GM10248 (cell line): ENCODE results near the gene ARID3C.

ENCODE experiments used
- CTCF ChIA-PET: fragments of 300-600 bp; sonication (Branson Sonifier 250); formaldehyde crosslinking; extraction: SDS; loops from one replicate; lab custom pipeline; 2021; ENCODE audit warnings: antibody characterized with exemption; lab: Yijun Ruan, JAX
- POLR2A ChIA-PET: fragments of 350-650 bp; sonication (Branson Sonifier 250); formaldehyde crosslinking; extraction: SDS; loops from one replicate; lab custom pipeline; 2020; ENCODE audit warnings: antibody characterized with exemption; lab: Yijun Ruan, JAX
- DNase-seq: peaks from one replicate; pipeline ENCODE4 v3.0.0; 2012; ENCODE audit errors: extremely low spot score
- CTCF ChIP-seq: IDR thresholded peaks from 2 replicates; pipeline ENCODE4 v1.5.1; 2012; ENCODE audit warnings: mild to moderate bottlenecking, low read depth; ENCODE audit errors: extremely low read depth, missing control alignments, control extremely low read depth

ARID3C gene

GRCh38 chr9:34615132-34615531, 13.7 kb downstream of the ARID3C start:
- DNase-seq, result no peak
- ChIA-PET POLR2A (no interaction called here), CTCF (interaction anchor here (1.2 to 17.0 kb wide), 8 partner anchors 9 to 211 kb away, joined by 3 to 328 read pairs (median 10); partner anchors contain the start of genes ARID3C, GALT and SIGMAR1)
- TF ChIP-seq CTCF, result no peak

- peak; percentile 81 for DNase-seq
- CTCF ChIA-PET, result interaction anchor here (0.9 to 17.0 kb wide), 18 partner anchors 7 to 287 kb away, joined by 3 to 328 read pairs (median 8); partner anchors contain the start of genes ARID3C, DCTN3, GALT and SIGMAR1
- POLR2A ChIA-PET, result no interaction called here
- TF ChIP-seq CTCF, result peak; percentile 84
These were observed 16.0 kb downstream of the ARID3C start for GRCh38 chr9:34612788-34613390.

GRCh38 chr9:34611811-34612787, 16.8 kb downstream of the ARID3C start, which contains the start of gene RPP25L:
RPP25L (minus strand) TSS chr9:34612097; CDS start chr9:34611296, 801 bp downstream.
- CTCF ChIA-PET, result interaction anchor here (0.8 to 17.0 kb wide), 13 partner anchors 8 to 288 kb away, joined by 3 to 328 read pairs (median 5); partner anchors contain the start of genes ARID3C, DCTN3, GALT and SIGMAR1
- DNase-seq, result peak; percentile 96
- no peak for TF ChIP-seq CTCF
- POLR2A ChIA-PET, result no interaction called here

- DNase-seq, result no peak
- TF ChIP-seq CTCF, result no peak
- POLR2A ChIA-PET, result no interaction called here
- CTCF ChIA-PET, result interaction anchor here (0.7 to 17.0 kb wide), 9 partner anchors 9 to 232 kb away, joined by 3 to 328 read pairs (median 5); partner anchors contain the start of genes ARID3C, DCTN3, GALT and SIGMAR1
These were observed 17.5 kb downstream of the ARID3C start for GRCh38 chr9:34611251-34611810.

- ChIA-PET POLR2A (no interaction called here), CTCF (interaction anchor here (0.7 to 17.0 kb wide), 7 partner anchors 8 to 231 kb away, joined by 3 to 328 read pairs (median 7); partner anchors contain the start of genes ARID3C, GALT and SIGMAR1)
- TF ChIP-seq CTCF, result no peak
- no peak for DNase-seq
These were observed 18.2 kb downstream of the ARID3C start for GRCh38 chr9:34610434-34611206.
